SK-N-SH treated with all-trans-retinoic acid at 6 μM for 48 hours (cell line): ENCODE results near the gene CMIP.

Experiments
- ATAC-seq: fragments of 200-7000 bp; cut with Tn5 transposase; 3 replicates; pipeline ENCODE4 v1.9.1; 2020; ENCODE audit warnings: mild to moderate bottlenecking, moderate library complexity
- ARNTL ChIP-seq: fragments of 450-650 bp; formaldehyde crosslinking; IDR thresholded peaks from 2 replicates; pipeline ENCODE4 v1.5.0; 2020; ENCODE audit warnings: low read depth, mild to moderate bottlenecking, moderate library complexity, borderline replicate concordance
- BACH2 ChIP-seq: fragments of 250-450 bp; sonication (Bioruptor Pico); IDR thresholded peaks from 2 replicates; pipeline ENCODE4 v1.9.0; 2021; ENCODE audit warnings: mild to moderate bottlenecking, borderline replicate concordance
- CSDC2 ChIP-seq: fragments of 250-450 bp; sonication (Bioruptor Pico); IDR thresholded peaks from 2 replicates; pipeline ENCODE4 v1.5.0; 2020; ENCODE audit warnings: mild to moderate bottlenecking, moderate library complexity
- ESRRG ChIP-seq: fragments of 250-450 bp; sonication (Bioruptor Pico); IDR thresholded peaks from 2 replicates; pipeline ENCODE4 v1.6.1; 2021; ENCODE audit warnings: mild to moderate bottlenecking
- GLIS3 ChIP-seq: fragments of 250-450 bp; sonication (Bioruptor Pico); IDR thresholded peaks from 2 replicates; pipeline ENCODE4 v1.5.0; 2020; ENCODE audit warnings: mild to moderate bottlenecking, moderate library complexity
- ISL1 ChIP-seq: fragments of 250-450 bp; sonication (Bioruptor Pico); IDR thresholded peaks from 2 replicates; pipeline ENCODE4 v2.1.2; 2022; ENCODE audit warnings: mild to moderate bottlenecking, moderate library complexity
- OSR1 ChIP-seq: fragments of 250-450 bp; sonication (Bioruptor Pico); IDR thresholded peaks from 2 replicates; pipeline ENCODE4 v1.8.0; 2022; ENCODE audit warnings: moderate library complexity, mild to moderate bottlenecking, inconsistent platforms
- PPARA ChIP-seq: fragments of 250-450 bp; sonication (Bioruptor Pico); IDR thresholded peaks from 2 replicates; pipeline ENCODE4 v1.5.0; 2020; ENCODE audit warnings: mild to moderate bottlenecking, borderline replicate concordance
- RARB ChIP-seq: fragments of 250-450 bp; sonication (Bioruptor Pico); IDR thresholded peaks from 2 replicates; pipeline ENCODE4 v1.8.0; 2021; ENCODE audit warnings: mild to moderate bottlenecking, moderate library complexity
- TCF4 ChIP-seq: fragments of 250-450 bp; sonication (Bioruptor Pico); IDR thresholded peaks from 2 replicates; pipeline ENCODE4 v1.8.0; 2021; ENCODE audit warnings: mild to moderate bottlenecking, moderate library complexity, borderline replicate concordance
- TOX ChIP-seq: fragments of 250-450 bp; sonication (Bioruptor Pico); IDR thresholded peaks from 2 replicates; pipeline ENCODE4 v1.8.0; 2021; ENCODE audit warnings: mild to moderate bottlenecking, moderate library complexity, borderline replicate concordance
- ZC3H10 ChIP-seq: fragments of 250-450 bp; sonication (Bioruptor Pico); IDR thresholded peaks from 2 replicates; pipeline ENCODE4 v1.5.1; 2021; ENCODE audit warnings: mild to moderate bottlenecking, moderate library complexity
- ZFP3 ChIP-seq: fragments of 250-450 bp; sonication (Bioruptor Pico); IDR thresholded peaks from 2 replicates; pipeline ENCODE4 v1.5.0; 2020; ENCODE audit warnings: mild to moderate bottlenecking, moderate library complexity
- ZNF565 ChIP-seq: fragments of 450-650 bp; formaldehyde crosslinking; conservative IDR thresholded peaks from 2 replicates; pipeline ENCODE4 v1.5.0; 2020; ENCODE audit warnings: low read depth, mild to moderate bottlenecking, moderate library complexity
- ZNF70 ChIP-seq: fragments of 450-650 bp; formaldehyde crosslinking; IDR thresholded peaks from 2 replicates; pipeline ENCODE4 v1.5.0; 2020; ENCODE audit warnings: mild to moderate bottlenecking, moderate library complexity
- ZNF8 ChIP-seq: fragments of 450-650 bp; formaldehyde crosslinking; IDR thresholded peaks from 2 replicates; pipeline ENCODE4 v1.5.0; 2020; ENCODE audit warnings: mild to moderate bottlenecking, moderate library complexity
- TF ChIP-seq, protein P1 (sequence below): fragments of 250-450 bp; sonication (Bioruptor Pico); IDR thresholded peaks from 2 replicates; pipeline ENCODE4 v1.5.1; 2021; ENCODE audit warnings: mild to moderate bottlenecking, moderate library complexity
- TF ChIP-seq, protein P2 (sequence below): fragments of 250-450 bp; sonication (Bioruptor Pico); IDR thresholded peaks from 2 replicates; pipeline ENCODE4 v1.5.1; 2020; ENCODE audit warnings: low read depth, mild to moderate bottlenecking, moderate library complexity
- TF ChIP-seq, protein P3 (sequence below): fragments of 250-450 bp; sonication (Bioruptor Pico); IDR thresholded peaks from 2 replicates; pipeline ENCODE4 v1.8.0; 2021; ENCODE audit warnings: low read depth, mild to moderate bottlenecking, moderate library complexity, borderline replicate concordance
- TF ChIP-seq, protein P4 (sequence below): fragments of 250-450 bp; sonication (Bioruptor Pico); IDR thresholded peaks from 2 replicates; pipeline ENCODE4 v1.8.0; 2020; ENCODE audit warnings: mild to moderate bottlenecking, moderate library complexity, borderline replicate concordance

CMIP gene

DNA sequence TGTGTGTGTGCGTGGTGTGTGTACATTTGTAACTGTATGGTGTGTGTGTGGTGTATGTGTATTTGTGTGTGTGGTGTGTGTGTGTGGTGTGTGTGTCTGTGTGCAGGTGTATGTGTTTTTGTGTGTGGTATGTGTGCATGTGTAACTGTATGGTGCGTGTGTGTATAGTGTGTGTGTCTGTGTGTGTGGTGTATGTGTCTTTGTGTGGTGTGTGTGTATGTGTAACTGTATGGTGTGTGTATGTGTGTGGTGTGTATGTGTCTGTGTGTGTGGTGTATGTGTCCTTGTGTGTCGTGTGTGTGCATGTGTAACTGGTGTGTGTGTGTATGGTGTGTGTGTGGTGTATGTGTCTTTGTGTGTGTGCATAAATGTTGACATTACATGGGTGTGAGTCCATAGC, 170.8 kb downstream of the CMIP start:
- TF ChIP-seq TCF4 (CRISPR knock-in tag) (no peak), ZFP3 (CRISPR knock-in tag) (no peak), OSR1 (CRISPR knock-in tag) (no peak), ESRRG (CRISPR knock-in tag) (no peak), GLIS3 (CRISPR knock-in tag) (no peak), TOX (CRISPR knock-in tag) (no peak), ZNF8 (CRISPR knock-in tag) (no peak), ARNTL (CRISPR knock-in tag) (no peak), CSDC2 (CRISPR knock-in tag) (no peak), ZNF70 (CRISPR knock-in tag) (no peak), ZNF565 (no peak)
- TF ChIP-seq, protein P1, sequence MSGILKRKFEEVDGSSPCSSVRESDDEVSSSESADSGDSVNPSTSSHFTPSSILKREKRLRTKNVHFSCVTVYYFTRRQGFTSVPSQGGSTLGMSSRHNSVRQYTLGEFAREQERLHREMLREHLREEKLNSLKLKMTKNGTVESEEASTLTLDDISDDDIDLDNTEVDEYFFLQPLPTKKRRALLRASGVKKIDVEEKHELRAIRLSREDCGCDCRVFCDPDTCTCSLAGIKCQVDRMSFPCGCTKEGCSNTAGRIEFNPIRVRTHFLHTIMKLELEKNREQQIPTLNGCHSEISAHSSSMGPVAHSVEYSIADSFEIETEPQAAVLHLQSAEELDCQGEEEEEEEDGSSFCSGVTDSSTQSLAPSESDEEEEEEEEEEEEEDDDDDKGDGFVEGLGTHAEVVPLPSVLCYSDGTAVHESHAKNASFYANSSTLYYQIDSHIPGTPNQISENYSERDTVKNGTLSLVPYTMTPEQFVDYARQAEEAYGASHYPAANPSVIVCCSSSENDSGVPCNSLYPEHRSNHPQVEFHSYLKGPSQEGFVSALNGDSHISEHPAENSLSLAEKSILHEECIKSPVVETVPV (CRISPR knock-in tag) = no peak
- TF ChIP-seq, protein P2, sequence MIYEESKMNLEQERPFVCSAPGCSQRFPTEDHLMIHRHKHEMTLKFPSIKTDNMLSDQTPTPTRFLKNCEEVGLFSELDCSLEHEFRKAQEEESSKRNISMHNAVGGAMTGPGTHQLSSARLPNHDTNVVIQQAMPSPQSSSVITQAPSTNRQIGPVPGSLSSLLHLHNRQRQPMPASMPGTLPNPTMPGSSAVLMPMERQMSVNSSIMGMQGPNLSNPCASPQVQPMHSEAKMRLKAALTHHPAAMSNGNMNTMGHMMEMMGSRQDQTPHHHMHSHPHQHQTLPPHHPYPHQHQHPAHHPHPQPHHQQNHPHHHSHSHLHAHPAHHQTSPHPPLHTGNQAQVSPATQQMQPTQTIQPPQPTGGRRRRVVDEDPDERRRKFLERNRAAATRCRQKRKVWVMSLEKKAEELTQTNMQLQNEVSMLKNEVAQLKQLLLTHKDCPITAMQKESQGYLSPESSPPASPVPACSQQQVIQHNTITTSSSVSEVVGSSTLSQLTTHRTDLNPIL (CRISPR knock-in tag) = no peak
- TF ChIP-seq, protein P3, sequence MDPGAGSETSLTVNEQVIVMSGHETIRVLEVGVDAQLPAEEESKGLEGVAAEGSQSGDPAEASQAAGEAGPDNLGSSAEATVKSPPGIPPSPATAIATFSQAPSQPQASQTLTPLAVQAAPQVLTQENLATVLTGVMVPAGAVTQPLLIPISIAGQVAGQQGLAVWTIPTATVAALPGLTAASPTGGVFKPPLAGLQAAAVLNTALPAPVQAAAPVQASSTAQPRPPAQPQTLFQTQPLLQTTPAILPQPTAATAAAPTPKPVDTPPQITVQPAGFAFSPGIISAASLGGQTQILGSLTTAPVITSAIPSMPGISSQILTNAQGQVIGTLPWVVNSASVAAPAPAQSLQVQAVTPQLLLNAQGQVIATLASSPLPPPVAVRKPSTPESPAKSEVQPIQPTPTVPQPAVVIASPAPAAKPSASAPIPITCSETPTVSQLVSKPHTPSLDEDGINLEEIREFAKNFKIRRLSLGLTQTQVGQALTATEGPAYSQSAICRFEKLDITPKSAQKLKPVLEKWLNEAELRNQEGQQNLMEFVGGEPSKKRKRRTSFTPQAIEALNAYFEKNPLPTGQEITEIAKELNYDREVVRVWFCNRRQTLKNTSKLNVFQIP (CRISPR knock-in tag) = no peak
- TF ChIP-seq, protein P4, sequence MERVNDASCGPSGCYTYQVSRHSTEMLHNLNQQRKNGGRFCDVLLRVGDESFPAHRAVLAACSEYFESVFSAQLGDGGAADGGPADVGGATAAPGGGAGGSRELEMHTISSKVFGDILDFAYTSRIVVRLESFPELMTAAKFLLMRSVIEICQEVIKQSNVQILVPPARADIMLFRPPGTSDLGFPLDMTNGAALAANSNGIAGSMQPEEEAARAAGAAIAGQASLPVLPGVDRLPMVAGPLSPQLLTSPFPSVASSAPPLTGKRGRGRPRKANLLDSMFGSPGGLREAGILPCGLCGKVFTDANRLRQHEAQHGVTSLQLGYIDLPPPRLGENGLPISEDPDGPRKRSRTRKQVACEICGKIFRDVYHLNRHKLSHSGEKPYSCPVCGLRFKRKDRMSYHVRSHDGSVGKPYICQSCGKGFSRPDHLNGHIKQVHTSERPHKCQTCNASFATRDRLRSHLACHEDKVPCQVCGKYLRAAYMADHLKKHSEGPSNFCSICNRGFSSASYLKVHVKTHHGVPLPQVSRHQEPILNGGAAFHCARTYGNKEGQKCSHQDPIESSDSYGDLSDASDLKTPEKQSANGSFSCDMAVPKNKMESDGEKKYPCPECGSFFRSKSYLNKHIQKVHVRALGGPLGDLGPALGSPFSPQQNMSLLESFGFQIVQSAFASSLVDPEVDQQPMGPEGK (CRISPR knock-in tag) = no peak
- TF ChIP-seq, all 23 proteins: peak for 0
- ATAC-seq = no peak

DNA sequence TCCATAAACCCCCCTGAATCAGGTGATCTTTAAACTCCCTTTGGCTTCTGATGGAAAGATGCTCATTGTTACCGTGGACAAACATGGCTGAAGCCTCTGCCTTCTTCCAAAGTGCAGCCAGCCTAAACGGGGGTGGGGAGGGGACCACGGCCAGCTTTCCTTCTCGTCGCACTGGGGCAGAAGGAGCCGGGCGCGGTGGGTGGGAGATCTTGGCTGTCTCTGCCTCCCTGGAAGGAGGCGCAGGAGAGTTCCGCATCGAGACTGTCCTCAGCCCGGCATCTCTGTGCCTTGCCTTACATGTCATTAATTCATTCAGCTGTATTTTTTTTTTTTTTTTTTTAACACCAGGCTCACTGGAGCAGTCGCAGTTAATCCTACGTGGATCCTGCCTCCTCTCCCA, 171.2 kb downstream of the CMIP start:
- no peak for TF ChIP-seq GLIS3 (CRISPR knock-in tag)
- no peak for TF ChIP-seq ZFP3 (CRISPR knock-in tag)
- TF ChIP-seq PPARA (CRISPR knock-in tag) = no peak
- TF ChIP-seq RARB (CRISPR knock-in tag) = no peak
- no peak for TF ChIP-seq ZC3H10 (CRISPR knock-in tag)
- TF ChIP-seq, protein P2 (CRISPR knock-in tag) = no peak
- no peak for TF ChIP-seq BACH2 (CRISPR knock-in tag)
- TF ChIP-seq, protein P4 (CRISPR knock-in tag) = no peak
- TF ChIP-seq, protein P3 (CRISPR knock-in tag) = no peak
- TF ChIP-seq, protein P1 (CRISPR knock-in tag) = no peak
- TF ChIP-seq ESRRG (CRISPR knock-in tag) = no peak
- no peak for TF ChIP-seq ARNTL (CRISPR knock-in tag)
- TF ChIP-seq TOX (CRISPR knock-in tag) = no peak
- TF ChIP-seq ISL1 (CRISPR knock-in tag) = no peak
- no peak for TF ChIP-seq ZNF8 (CRISPR knock-in tag)

More for the DNA sequence above, 171.2 kb downstream of the CMIP start:
- no peak for ATAC-seq
